ENCODE data around the gene GRK5. TPM values are rescaled to one million over a fixed set of nuclear protein-coding genes. Genes with fewer than 3 reads are reported as not detected.

The GRK5 gene
- total and polyA plus RNA-seq, 7 donors: 7.9 to 32.4 (median 19.8) TPM

GRCh38 chr10:119246862-119247549 lies 39.6 kb downstream of the GRK5 start:
- DNase-seq: no peak
- Histone ChIP-seq H3K4me3 (peak overlapping the region in 1 of 4 donors; percentile 3), H3K36me3 (no peaks in the 10 kb centered on the region), H3K9me3 (no peaks in the 10 kb centered on the region), H3K27me3 (no peaks in the 10 kb centered on the region), H3K4me1 (peaks cover 0 to 57% (median 52%) of the 10 kb centered on the region in 4 donors), H3K27ac (peak overlapping the region; percentile 36 to 94 (median 82))
- intact Hi-C loops (cut with DNase I): no loop called here
- 80 to 83% methylated on average over 16 of the region's 16 CpGs for WGBS, 2 donors
- TF ChIP-seq POLR2AphosphoS5 (IDR thresholded peaks at IDR 0.05) (peak in 3 of 4 donors; percentile 47 to 63 (median 56)), EP300 (IDR thresholded peaks at IDR 0.05) (no peak)

GRCh38 chr10:119247550-119247894 lies 40.2 kb downstream of the GRK5 start:
- Histone ChIP-seq H3K27me3 (no peaks in the 10 kb centered on the region), H3K9me3 (no peaks in the 10 kb centered on the region), H3K4me1 (peaks cover 0 to 62% (median 53%) of the 10 kb centered on the region in 4 donors), H3K36me3 (no peaks in the 10 kb centered on the region), H3K4me3 (no peak overlapping the region), H3K27ac (peak overlapping the region; percentile 36 to 94 (median 82))
- intact Hi-C loops (cut with DNase I): no loop called here
- no peak for TF ChIP-seq POLR2AphosphoS5 (IDR thresholded peaks at IDR 0.05)
- no peak for TF ChIP-seq CTCF (IDR thresholded peaks at IDR 0.05)
- TF ChIP-seq EP300 (IDR thresholded peaks at IDR 0.05): no peak
- TF ChIP-seq POLR2A (IDR thresholded peaks at IDR 0.05): no peak
- DNase-seq: no peak

DNA sequence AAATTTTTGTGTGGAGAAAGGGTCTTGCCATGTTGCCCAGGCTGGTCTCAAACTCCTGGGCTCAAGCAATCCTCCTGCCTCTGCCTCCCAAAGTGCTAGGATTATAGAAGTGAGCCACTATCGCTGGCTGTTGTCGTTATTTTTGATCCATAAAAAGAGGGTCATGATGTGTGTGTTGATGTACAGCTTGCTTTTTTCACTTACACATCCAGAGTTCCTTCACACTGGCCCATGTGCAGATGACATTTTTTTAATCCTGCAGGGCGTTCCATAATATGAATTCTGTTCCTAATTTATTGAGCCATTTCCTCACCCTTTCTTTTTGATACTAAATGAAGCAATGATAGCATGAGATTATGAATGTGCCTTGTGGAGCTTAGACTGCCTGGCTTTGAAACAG lies 40.8 kb downstream of the GRK5 start:
- Histone ChIP-seq H3K4me1 (peaks cover 0 to 65% (median 59%) of the 10 kb centered on the region in 4 donors), H3K36me3 (no peaks in the 10 kb centered on the region), H3K9me3 (no peaks in the 10 kb centered on the region), H3K4me3 (no peak overlapping the region), H3K27me3 (no peaks in the 10 kb centered on the region), H3K27ac (peak overlapping the region; percentile 36 to 94 (median 82))
- intact Hi-C loops (cut with DNase I): no loop called here
- 87% methylated on average over 3 of the region's 3 CpGs for WGBS, 2 donors
- TF ChIP-seq POLR2AphosphoS5 (IDR thresholded peaks at IDR 0.05) (no peak), EP300 (IDR thresholded peaks at IDR 0.05) (no peak), CTCF (IDR thresholded peaks at IDR 0.05) (no peak), POLR2A (IDR thresholded peaks at IDR 0.05) (no peak)
- no peak for DNase-seq

DNA sequence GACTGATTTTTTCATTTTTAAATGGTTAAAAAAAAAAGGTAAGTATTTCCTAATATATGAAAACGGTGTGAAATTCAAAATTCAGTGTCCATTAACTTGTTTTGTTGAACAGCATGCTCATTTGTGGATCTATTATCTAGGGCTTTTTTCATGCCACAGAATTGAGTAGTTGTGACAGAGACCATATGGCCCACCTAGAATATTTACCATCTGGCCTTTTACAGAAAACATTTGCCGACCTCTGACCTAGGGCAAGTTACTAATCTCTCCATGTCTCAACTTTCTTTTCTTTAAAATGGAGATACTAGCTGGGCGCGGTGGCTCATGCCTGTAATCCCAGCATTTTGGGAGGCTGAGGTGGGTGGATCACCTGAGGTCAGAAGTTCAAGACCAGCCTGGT lies 41.3 kb downstream of the GRK5 start:
- Histone ChIP-seq H3K27me3 (no peaks in the 10 kb centered on the region), H3K4me3 (no peak overlapping the region), H3K27ac (peak overlapping the region; percentile 36 to 94 (median 82)), H3K36me3 (no peaks in the 10 kb centered on the region), H3K9me3 (no peaks in the 10 kb centered on the region), H3K4me1 (peaks cover 0 to 66% (median 64%) of the 10 kb centered on the region in 4 donors)
- intact Hi-C loops (cut with DNase I): no loop called here
- WGBS, 2 donors: 93 to 94% methylated on average over 4 of the region's 4 CpGs
- no peak for TF ChIP-seq CTCF (IDR thresholded peaks at IDR 0.05)
- no peak for TF ChIP-seq EP300 (IDR thresholded peaks at IDR 0.05)
- no peak for TF ChIP-seq POLR2AphosphoS5 (IDR thresholded peaks at IDR 0.05)
- no peak for TF ChIP-seq POLR2A (IDR thresholded peaks at IDR 0.05)
- DNase-seq: no peak

DNA sequence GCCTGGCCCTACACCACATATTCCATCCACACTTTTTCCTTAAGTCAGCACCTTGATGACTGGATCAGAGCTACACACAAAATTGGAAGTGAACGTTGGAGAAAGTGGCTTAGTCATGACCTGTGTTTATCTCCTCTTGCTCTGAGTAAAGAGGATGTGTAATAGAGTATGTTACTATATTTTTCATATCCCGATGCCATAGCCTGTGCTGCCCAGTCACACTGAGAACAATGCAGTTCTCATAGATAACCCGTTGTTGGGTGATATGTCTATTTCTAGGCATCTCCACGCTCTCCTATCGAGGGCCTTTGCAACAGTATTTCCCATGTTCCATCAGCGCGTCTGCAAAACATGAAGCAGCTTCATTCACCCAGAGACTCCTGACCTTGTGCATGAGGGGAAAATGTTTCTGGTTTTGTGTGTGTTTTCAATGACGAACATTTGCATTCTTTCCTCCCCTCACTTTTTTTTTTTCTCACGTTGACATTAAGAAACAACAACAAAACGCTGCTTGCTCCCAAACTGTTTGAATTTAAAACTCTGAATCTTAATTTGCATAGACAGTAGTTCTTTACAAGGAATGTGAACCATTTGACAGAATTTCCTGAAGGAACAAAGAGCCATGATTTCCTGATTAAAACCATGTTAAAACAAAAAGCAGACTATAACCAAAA lies 43.4 kb downstream of the GRK5 start:
- H3K4me3 ChIP-seq: no peak overlapping the region
- intact Hi-C loops (cut with DNase I): loop anchor here (1.0 to 5.0 kb wide), 2 partner anchors 41 to 52 kb away; no protein-coding TSS in a partner anchor
- peak overlapping the region; percentile 83 to 94 (median 87) for H3K27ac ChIP-seq
- 60 to 75% methylated on average over 10 of the region's 10 CpGs for WGBS, 2 donors
- no peaks in the 10 kb centered on the region for H3K27me3 ChIP-seq
- no peaks in the 10 kb centered on the region for H3K36me3 ChIP-seq
- no peaks in the 10 kb centered on the region for H3K9me3 ChIP-seq
- H3K4me1 ChIP-seq: peaks cover 0 to 86% (median 83%) of the 10 kb centered on the region in 4 donors
- TF ChIP-seq POLR2AphosphoS5 (IDR thresholded peaks at IDR 0.05): peak in 1 of 4 donors; percentile 45
- TF ChIP-seq EP300 (IDR thresholded peaks at IDR 0.05): no peak
- no peak for DNase-seq

Data from sigmoid colon (tissue), 7 donors.